ENCODE data around the gene PCBP4.

PCBP4 gene
- total RNA-seq = 7.0 to 28.7 (median 14.7) reads per million in 3 experiments

- DNase-seq = peak; percentile 32
These were observed at the start of gene PCBP4 for GRCh38 chr3:51967384-51968169. Gene PCBP4 (minus strand): TSS chr3:51967454. CDS start chr3:51961240, 6,214 bp downstream.

- no peak for DNase-seq
These were observed 48.4 kb upstream of the PCBP4 start for GRCh38 chr3:52015438-52016228.

GRCh38 chr3:52014613-52015012 lies 47.4 kb upstream of the PCBP4 start:
- DNase-seq = no peak

GRCh38 chr3:52013802-52014598 lies 46.7 kb upstream of the PCBP4 start:
- no peak for DNase-seq

GRCh38 chr3:52012699-52013098 lies 45.4 kb upstream of the PCBP4 start:
- no peak for DNase-seq

- DNase-seq = no peak
These were observed 43.2 kb upstream of the PCBP4 start for GRCh38 chr3:52010431-52010830.

GRCh38 chr3:52007291-52007690 lies 40.0 kb upstream of the PCBP4 start:
- DNase-seq = no peak

- DNase-seq = no peak
These were observed 39.5 kb upstream of the PCBP4 start for GRCh38 chr3:52006820-52007133.

- no peak for DNase-seq
These were observed 39.0 kb upstream of the PCBP4 start for GRCh38 chr3:52006017-52006819.

- no peak for DNase-seq
These were observed 38.3 kb upstream of the PCBP4 start for GRCh38 chr3:52005571-52005986.

GRCh38 chr3:52004906-52005395 lies 37.7 kb upstream of the PCBP4 start:
- DNase-seq = no peak

- DNase-seq = no peak
These were observed 37.0 kb upstream of the PCBP4 start for GRCh38 chr3:52004163-52004787.

GRCh38 chr3:52002748-52003147 lies 35.5 kb upstream of the PCBP4 start:
- no peak for DNase-seq

- DNase-seq = peak; percentile 78
These were observed 34.3 kb upstream of the PCBP4 start for GRCh38 chr3:52001443-52001974.

- DNase-seq = no peak
These were observed 32.6 kb upstream of the PCBP4 start for GRCh38 chr3:51999846-52000245.

GRCh38 chr3:51998774-51999173 lies 31.5 kb upstream of the PCBP4 start:
- no peak for DNase-seq

GRCh38 chr3:51997935-51998596 lies 30.8 kb upstream of the PCBP4 start:
- no peak for DNase-seq

- no peak for DNase-seq
These were observed 29.9 kb upstream of the PCBP4 start for GRCh38 chr3:51997172-51997571.

- peak; percentile 91 for DNase-seq
These were observed 28.3 kb upstream of the PCBP4 start, which contains the start of gene RPL29 for GRCh38 chr3:51995346-51996163. Gene RPL29 (minus strand): TSS chr3:51995895. CDS start chr3:51995461, 434 bp downstream.

GRCh38 chr3:51994530-51994929 lies 27.3 kb upstream of the PCBP4 start:
- DNase-seq = no peak
